ENCODE data around the gene PSMB2. TPM values are rescaled to one million over a fixed set of nuclear protein-coding genes. Genes with fewer than 3 reads are reported as not detected.

The PSMB2 gene
- total and polyA plus RNA-seq, 2 of the 8 experiments (the other 6 are each of a cell fraction or from before 2014, with no cell fraction given): 91.4 to 101 TPM

GRCh38 chr1:35580949-35581388 lies 60.4 kb downstream of the PSMB2 start:
- Histone ChIP-seq H2BK12ac (ENCODE audit: low read depth, low read length) (no peak overlapping the region), H3K4me2 (ENCODE audit: insufficient read depth in 1 of 2, low read depth in 2 of 2, low read length in 2 of 2) (no peak overlapping the region), H2BK15ac (ENCODE audit: low read length) (no peak overlapping the region), H2BK5ac (ENCODE audit: low read depth, low read length) (no peak overlapping the region), H3K18ac (ENCODE audit: extremely low read depth, low read length) (no peak overlapping the region), H3K4me1 (replicated peaks in 1 of 4; ENCODE audit: control insufficient read depth in 3 of 4, insufficient read depth in 4 of 4, low read length in 3 of 4) (peaks cover 3 to 7% (median 6%) of the 10 kb centered on the region in 4 experiments), H3K23me2 (ENCODE audit: low read depth, low read length) (peaks cover 15% of the 10 kb centered on the region; the same call in 1 of the 2 replicates), H3K56ac (replicated peaks; ENCODE audit: insufficient read length, low read depth, low read length) (no peak overlapping the region), H3K14ac (ENCODE audit: insufficient read length) (no peak overlapping the region), H4K91ac (replicated peaks; ENCODE audit: insufficient read length, low read length) (no peak overlapping the region), H4K20me1 (replicated peaks in 1 of 2; ENCODE audit: control insufficient read depth in 1 of 2, insufficient read depth in 2 of 2, low read length in 2 of 2) (peaks cover 0 to 7% of the 10 kb centered on the region in 2 experiments), H4K5ac (ENCODE audit: insufficient read length, low read depth, low read length) (no peak overlapping the region), H3K23ac (ENCODE audit: insufficient read length) (no peak overlapping the region), H3K4me3 (ENCODE audit: extremely low read depth in 1 of 4, insufficient read depth in 2 of 4, low read depth in 3 of 4, low read length in 4 of 4) (no peak overlapping the region), H2BK120ac (replicated peaks; ENCODE audit: low read depth, low read length) (no peak overlapping the region), H3K4ac (replicated peaks; ENCODE audit: insufficient read length, low read depth, low read length) (no peak overlapping the region), H3K9me3 (ENCODE audit: insufficient read depth in 2 of 2, low read depth in 1 of 2, low read length in 1 of 2) (no peaks in the 10 kb centered on the region), H3K27ac (ENCODE audit: low read depth, low read length) (no peak overlapping the region), H3K36me3 (ENCODE audit: control insufficient read depth in 2 of 4, insufficient read depth in 4 of 4, low read length in 3 of 4) (no peaks in the 10 kb centered on the region), H4K8ac (ENCODE audit: extremely low read depth, insufficient read depth, low read length) (no peak overlapping the region), H3K9ac (replicated peaks in 1 of 4; ENCODE audit: extremely low read depth in 1 of 4, low read depth in 3 of 4, low read length in 3 of 4) (no peak overlapping the region), H2AK5ac (ENCODE audit: low read depth, low read length) (no peak overlapping the region), H3K79me2 (ENCODE audit: control insufficient read depth in 1 of 2, insufficient read depth in 2 of 2, low read length in 2 of 2) (no peaks in the 10 kb centered on the region), H3K79me1 (ENCODE audit: low read depth, low read length) (no peaks in the 10 kb centered on the region), H3K27me3 (replicated peaks in 1 of 4; ENCODE audit: control insufficient read depth in 3 of 4, extremely low read depth in 1 of 4, insufficient read depth in 3 of 4, low read length in 3 of 4) (peaks cover 25 to 33% (median 32%) of the 10 kb centered on the region in 4 experiments), H2BK20ac (ENCODE audit: low read length) (no peak overlapping the region), H2AFZ (ENCODE audit: low read length) (no peak overlapping the region)
- ChIA-PET POLR2A (ENCODE audit: partially characterized antibody) (interaction anchor here (0.6 kb wide), 1 partner anchor 876 kb away, joined by 3 read pairs; no protein-coding TSS in a partner anchor), CTCF (ENCODE audit: partially characterized antibody) (interaction anchor here (0.7 to 8.5 kb wide), 4 partner anchors 9 to 146 kb away, joined by 3 to 63 read pairs (median 4); no protein-coding TSS in a partner anchor)
- no peak for FAIRE-seq
- WGBS, 2 experiments (ENCODE audit: extremely low coverage in 1 of 2, insufficient coverage in 1 of 2, insufficient read length in 1 of 2, insufficient replicate concordance in 2 of 2, low coverage in 1 of 2, low lambda C conversion rate in 2 of 2, missing lambda C conversion rate in 1 of 2): 93% methylated on average over 4 of the region's 4 CpGs; no CpG with 5 or more reads in 1 of the 2 experiments
- no peak for DNase-seq (ENCODE audit: low read depth in 1 of 2, low spot score in 2 of 2)
- TF ChIP-seq ATF3 (IDR thresholded peaks at IDR 0.05; ENCODE audit: insufficient read depth, low read depth, low read length): no peak
- no peak for TF ChIP-seq BCL11A (IDR thresholded peaks at IDR 0.05; ENCODE audit: low read depth in 2 of 2, low read length in 2 of 2)
- no peak for TF ChIP-seq GABPA (IDR thresholded peaks at IDR 0.05; ENCODE audit: borderline replicate concordance, insufficient read depth, low read length)
- no peak for TF ChIP-seq SIN3A (conservative IDR thresholded peaks at IDR 0.05 in 1 of 2, IDR thresholded peaks at IDR 0.05 in 1 of 2; ENCODE audit: low read depth in 1 of 2, low read length in 2 of 2)
- no peak for TF ChIP-seq CHD2 (IDR thresholded peaks at IDR 0.05; ENCODE audit: low read length)
- no peak for TF ChIP-seq SAP30 (IDR thresholded peaks at IDR 0.05; ENCODE audit: insufficient read depth, insufficient replicate concordance, low read length)
- TF ChIP-seq SP1 (IDR thresholded peaks at IDR 0.05; ENCODE audit: low read depth, low read length): no peak
- no peak for TF ChIP-seq CHD1 (IDR thresholded peaks at IDR 0.05; ENCODE audit: low read depth, low read length)
- TF ChIP-seq CEBPB (IDR thresholded peaks at IDR 0.05; ENCODE audit: low read depth, low read length): no peak
- TF ChIP-seq SRF (IDR thresholded peaks at IDR 0.05; ENCODE audit: low read depth, low read length): no peak
- TF ChIP-seq POLR2AphosphoS5 (IDR thresholded peaks at IDR 0.05; ENCODE audit: low read depth, low read length): no peak
- no peak for TF ChIP-seq RAD21 (IDR thresholded peaks at IDR 0.05 in 1 of 2, conservative IDR thresholded peaks at IDR 0.05 in 1 of 2; ENCODE audit: low read depth in 2 of 2, low read length in 2 of 2)
- no peak for TF ChIP-seq RXRA (IDR thresholded peaks at IDR 0.05; ENCODE audit: insufficient read depth, low read depth, low read length)

Data from H1 (cell line).